NT2/D1 (cell line): Measurements from ENCODE around the gene MTHFD2.
"Not testable (repeated sequence)": the region's sequence is repeated elsewhere in the genome, so short reads cannot be mapped to it uniquely, and the experiment has no call there.

Experiments used
- YY1 ChIP-seq: IDR thresholded peaks from 2 replicates; pipeline ENCODE4 v1.6.1; 2011; ENCODE audit not compliant: insufficient read length, insufficient read depth
- ZNF274 ChIP-seq: IDR thresholded peaks from 2 replicates; pipeline ENCODE4 v1.6.1; 2011; ENCODE audit warnings: mild to moderate bottlenecking, low read depth, low read length

- not testable (repeated sequence) for TF ChIP-seq ZNF274, YY1
These were observed 17.4 kb downstream of the MTHFD2 start for GRCh38 chr2:74215771-74216170.
